H9 (cell line): ENCODE results near the gene POU3F3. TPM values are rescaled to one million over a fixed set of nuclear protein-coding genes. Genes with fewer than 3 reads are reported as not detected.

Experiments
- DNase-seq: peaks from one replicate; pipeline ENCODE4 v3.0.0-alpha.2; 2017
- H2AFZ ChIP-seq: one replicate; pipeline ENCODE4 v1.6.1; 2013; ENCODE audit warnings: mild to moderate bottlenecking, low read length, control low read depth, moderate library complexity
- H2AK5ac ChIP-seq: 2 replicates; pipeline ENCODE4 v1.6.1; 2013; ENCODE audit warnings: low read length, control low read depth, mixed read lengths; ENCODE audit not compliant: insufficient read length
- H2BK120ac ChIP-seq: one replicate; pipeline ENCODE4 v1.6.1; 2013; ENCODE audit warnings: low read depth, mild to moderate bottlenecking, low read length, control low read depth, inconsistent platforms; ENCODE audit not compliant: poor library complexity, severe bottlenecking
- H2BK12ac ChIP-seq: 2 replicates; pipeline ENCODE4 v1.6.1; 2013; ENCODE audit warnings: low read length, control low read depth, mixed read lengths, low read depth; ENCODE audit not compliant: insufficient read length
- H2BK15ac ChIP-seq: 2 replicates; pipeline ENCODE4 v1.6.1; 2013; ENCODE audit warnings: low read depth, low read length, control low read depth
- H2BK20ac ChIP-seq: one replicate; pipeline ENCODE4 v1.6.1; 2013; ENCODE audit warnings: low read depth, mild to moderate bottlenecking, low read length, control low read depth, inconsistent platforms; ENCODE audit not compliant: poor library complexity, severe bottlenecking
- H2BK5ac ChIP-seq: 2 replicates; pipeline ENCODE4 v1.6.1; 2013; ENCODE audit warnings: low read length, control low read depth, mixed read lengths; ENCODE audit not compliant: insufficient read length
- H3K14ac ChIP-seq: 2 replicates; pipeline ENCODE4 v1.6.1; 2013; ENCODE audit warnings: low read length, control low read depth; ENCODE audit not compliant: insufficient read depth
- H3K18ac ChIP-seq: 2 replicates; pipeline ENCODE4 v1.6.1; 2013; ENCODE audit warnings: low read depth, mild to moderate bottlenecking, mixed read lengths, low read length, control low read depth; ENCODE audit not compliant: insufficient read length
- H3K23ac ChIP-seq: 2 replicates; pipeline ENCODE4 v1.6.1; 2013; ENCODE audit warnings: low read length, control low read depth, mixed read lengths, low read depth; ENCODE audit not compliant: insufficient read length
- H3K23me2 ChIP-seq: 2 replicates; pipeline ENCODE4 v1.6.1; 2013; ENCODE audit warnings: low read depth, mild to moderate bottlenecking, mixed read lengths, low read length, control low read depth; ENCODE audit not compliant: insufficient read length, poor library complexity, severe bottlenecking
- H3K27ac ChIP-seq: 2 replicates; pipeline ENCODE4 v1.5.1; 2013; ENCODE audit warnings: low read length, control low read depth, mixed read lengths, low read depth; ENCODE audit not compliant: insufficient read length
- H3K27me3 ChIP-seq: 2 replicates; pipeline ENCODE4 v1.6.1; 2013; ENCODE audit warnings: low read length, control low read depth, inconsistent platforms; ENCODE audit not compliant: insufficient read depth
- H3K4ac ChIP-seq: 2 replicates; pipeline ENCODE4 v1.6.1; 2013; ENCODE audit warnings: low read depth, mild to moderate bottlenecking, control low read depth, inconsistent platforms, low read length, moderate library complexity
- H3K4me1 ChIP-seq: 2 replicates; pipeline ENCODE4 v1.6.1; 2013; ENCODE audit warnings: low read length, control low read depth, inconsistent platforms; ENCODE audit not compliant: insufficient read depth
- H3K4me2 ChIP-seq: 2 replicates; pipeline ENCODE4 v1.6.1; 2013; ENCODE audit warnings: low read length, control low read depth, mixed read lengths; ENCODE audit not compliant: insufficient read length, insufficient read depth
- H3K56ac ChIP-seq: 2 replicates; pipeline ENCODE4 v1.6.1; 2013; ENCODE audit warnings: low read depth, mild to moderate bottlenecking, mixed read lengths, low read length, control low read depth; ENCODE audit not compliant: insufficient read length
- H3K79me1 ChIP-seq: 2 replicates; pipeline ENCODE4 v1.6.1; 2013; ENCODE audit warnings: low read depth, mild to moderate bottlenecking, moderate library complexity, low read length, control low read depth, inconsistent platforms; ENCODE audit not compliant: insufficient read depth, poor library complexity, severe bottlenecking
- H3K79me2 ChIP-seq: 2 replicates; pipeline ENCODE4 v1.6.1; 2013; ENCODE audit warnings: low read length, control low read depth, inconsistent platforms; ENCODE audit not compliant: insufficient read depth
- H3K9ac ChIP-seq: 2 replicates; pipeline ENCODE4 v1.6.1; 2013; ENCODE audit warnings: low read length, control low read depth, mixed read lengths; ENCODE audit not compliant: insufficient read length; ENCODE audit errors: extremely low read depth
- H3K9me3 ChIP-seq: one replicate; pipeline ENCODE4 v1.6.1; 2013; ENCODE audit warnings: low read depth, low read length, inconsistent platforms; ENCODE audit not compliant: control insufficient read depth
- H3T11ph ChIP-seq: one replicate; pipeline ENCODE4 v1.6.1; 2013; ENCODE audit warnings: mild to moderate bottlenecking, low read length, control low read depth, inconsistent platforms
- H4K20me1 ChIP-seq: one replicate; pipeline ENCODE4 v1.6.1; 2013; ENCODE audit not compliant: control insufficient read depth, insufficient read length, insufficient read depth
- H4K5ac ChIP-seq: 2 replicates; pipeline ENCODE4 v1.6.1; 2013; ENCODE audit warnings: low read depth, mild to moderate bottlenecking, mixed read lengths, low read length, control low read depth; ENCODE audit not compliant: insufficient read length
- H4K8ac ChIP-seq: replicated peaks from 2 replicates; pipeline ENCODE4 v1.6.1; 2013; ENCODE audit warnings: low read length, control low read depth, mixed read lengths, low read depth; ENCODE audit not compliant: insufficient read length
- H4K91ac ChIP-seq: 2 replicates; pipeline ENCODE4 v1.6.1; 2013; ENCODE audit warnings: low read depth, mild to moderate bottlenecking, moderate library complexity, mixed read lengths, low read length, control low read depth; ENCODE audit not compliant: insufficient read length
- H3K27ac Mint-ChIP-seq, 3 experiments: 2 replicates in 2 of 3; 3 replicates in 1 of 3; pipeline ENCODE4 v1.8.0; 2020 to 2021; ENCODE audit warnings: mixed read lengths in 3 of 3, mild to moderate bottlenecking in 1 of 3, moderate library complexity in 1 of 3
- H3K27me3 Mint-ChIP-seq: 2 replicates; pipeline ENCODE4 v1.8.0; 2021; ENCODE audit warnings: low read depth, mild to moderate bottlenecking, moderate library complexity, mixed read lengths
- H3K36me3 Mint-ChIP-seq, 3 experiments: 2 replicates in 2 of 3; 3 replicates in 1 of 3; pipeline ENCODE4 v1.8.0; 2020 to 2021; ENCODE audit warnings: low read depth in 3 of 3, mixed read lengths in 3 of 3; ENCODE audit not compliant: insufficient read depth in 1 of 3
- H3K4me1 Mint-ChIP-seq, 2 experiments: 2 replicates each; pipeline ENCODE4 v1.8.0; 2020; ENCODE audit warnings: mixed read lengths in 2 of 2
- H3K4me3 Mint-ChIP-seq, 2 experiments: 2 replicates in 1 of 2; 3 replicates in 1 of 2; pipeline ENCODE4 v1.8.0; 2020 to 2021; ENCODE audit warnings: mild to moderate bottlenecking in 2 of 2, mixed read lengths in 2 of 2, moderate library complexity in 1 of 2
- H3K9me3 Mint-ChIP-seq, 2 experiments: 2 replicates in 1 of 2; 3 replicates in 1 of 2; pipeline ENCODE4 v1.8.0; 2020; ENCODE audit warnings: mild to moderate bottlenecking in 2 of 2, mixed read lengths in 2 of 2, moderate library complexity in 1 of 2
- WGBS: extraction: QIAGEN DNeasy Blood & Tissue Kit; methylation state at CpG from one replicate; pipeline ENCODE4 v1.1.7; 2013; ENCODE audit warnings: missing lambda C conversion rate, low lambda C conversion rate, mixed read lengths; ENCODE audit not compliant: insufficient read length; ENCODE audit errors: extremely low coverage; 5-methylcytosine and 5-hydroxymethylcytosine counted together
- total RNA-seq: library from RNA; stranded (reverse); gene quantifications from 2 replicates; pipeline ENCODE4 v1.2.1, GENCODE V29; 2021
- TF ChIP-seq, protein P1 (sequence below): fragments of 200-600 bp; sonication (generic); conservative IDR thresholded peaks from 3 replicates; pipeline ENCODE4 v1.8.0; 2021; ENCODE audit warnings: antibody characterized with exemption, mild to moderate bottlenecking

POU3F3 gene
- total RNA-seq, 1 experiment from 2014 or later = not detected

DNA sequence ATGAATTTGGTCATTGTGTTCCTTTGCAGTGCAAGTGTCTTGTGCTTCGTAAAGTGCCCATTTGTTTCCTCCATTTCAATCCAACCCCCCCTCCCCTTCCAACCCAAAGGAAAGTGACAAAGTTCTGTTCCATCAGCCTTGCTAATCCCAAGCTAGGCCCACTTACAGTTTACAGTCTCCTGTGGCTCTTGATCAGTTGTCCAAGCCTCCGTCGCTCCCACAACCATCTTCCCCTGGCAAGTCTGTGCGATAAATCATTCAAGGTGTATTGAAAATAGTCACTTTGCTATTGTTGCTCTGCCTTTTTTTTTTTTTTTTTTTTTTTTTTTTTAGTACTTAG, 6.5 kb downstream of the POU3F3 start:
- no peaks in the 10 kb centered on the region for H3K4me1 ChIP-seq
- H3K79me2 ChIP-seq = no peaks in the 10 kb centered on the region
- H3T11ph ChIP-seq = no peak overlapping the region
- TF ChIP-seq, protein P1, sequence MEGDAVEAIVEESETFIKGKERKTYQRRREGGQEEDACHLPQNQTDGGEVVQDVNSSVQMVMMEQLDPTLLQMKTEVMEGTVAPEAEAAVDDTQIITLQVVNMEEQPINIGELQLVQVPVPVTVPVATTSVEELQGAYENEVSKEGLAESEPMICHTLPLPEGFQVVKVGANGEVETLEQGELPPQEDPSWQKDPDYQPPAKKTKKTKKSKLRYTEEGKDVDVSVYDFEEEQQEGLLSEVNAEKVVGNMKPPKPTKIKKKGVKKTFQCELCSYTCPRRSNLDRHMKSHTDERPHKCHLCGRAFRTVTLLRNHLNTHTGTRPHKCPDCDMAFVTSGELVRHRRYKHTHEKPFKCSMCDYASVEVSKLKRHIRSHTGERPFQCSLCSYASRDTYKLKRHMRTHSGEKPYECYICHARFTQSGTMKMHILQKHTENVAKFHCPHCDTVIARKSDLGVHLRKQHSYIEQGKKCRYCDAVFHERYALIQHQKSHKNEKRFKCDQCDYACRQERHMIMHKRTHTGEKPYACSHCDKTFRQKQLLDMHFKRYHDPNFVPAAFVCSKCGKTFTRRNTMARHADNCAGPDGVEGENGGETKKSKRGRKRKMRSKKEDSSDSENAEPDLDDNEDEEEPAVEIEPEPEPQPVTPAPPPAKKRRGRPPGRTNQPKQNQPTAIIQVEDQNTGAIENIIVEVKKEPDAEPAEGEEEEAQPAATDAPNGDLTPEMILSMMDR = no peak
- peaks cover 0 to 24% of the 10 kb centered on the region in 2 experiments; a peak in 2 of 5 replicates for H3K9me3 Mint-ChIP-seq
- no peak overlapping the region for H2BK12ac ChIP-seq
- no peak overlapping the region for H2BK20ac ChIP-seq
- H4K20me1 ChIP-seq = no peaks in the 10 kb centered on the region
- H3K4me1 Mint-ChIP-seq = peaks cover 22 to 51% of the 10 kb centered on the region in 2 experiments
- H3K79me1 ChIP-seq = no peaks in the 10 kb centered on the region
- no peak overlapping the region for H3K4ac ChIP-seq
- H3K9me3 ChIP-seq = no peaks in the 10 kb centered on the region
- peaks cover 11% of the 10 kb centered on the region for H3K23me2 ChIP-seq
- H3K4me3 Mint-ChIP-seq = peak overlapping the region in 1 of 2 experiments; percentile 21; a peak in 1 of 5 replicates
- no peak for DNase-seq
- no peak overlapping the region for H2BK5ac ChIP-seq
- H3K14ac ChIP-seq = no peak overlapping the region
- H3K27ac ChIP-seq = no peak overlapping the region
- no peak overlapping the region for H3K4me2 ChIP-seq
- no CpG with 5 or more reads among the region's 4 CpGs for WGBS
- H2BK120ac ChIP-seq = no peak overlapping the region
- no peak overlapping the region for H4K91ac ChIP-seq
- H3K27ac Mint-ChIP-seq = no peak overlapping the region
- no peak overlapping the region for H3K23ac ChIP-seq
- H2BK15ac ChIP-seq = no peak overlapping the region
- H4K8ac ChIP-seq = no peak overlapping the region
- H3K56ac ChIP-seq = no peak overlapping the region
- no peaks in the 10 kb centered on the region; a peak in 1 of 7 replicates for H3K36me3 Mint-ChIP-seq
- peaks cover 92% of the 10 kb centered on the region for H3K27me3 Mint-ChIP-seq
- H3K27me3 ChIP-seq = peaks cover 79% of the 10 kb centered on the region
- no peak overlapping the region for H2AK5ac ChIP-seq
- no peak overlapping the region for H3K18ac ChIP-seq
- H2AFZ ChIP-seq = no peak overlapping the region
- H4K5ac ChIP-seq = no peak overlapping the region
- no peak overlapping the region for H3K9ac ChIP-seq
